GM18870 (cell line): ENCODE measurements around the gene GNAZ.

ENCODE experiments used
- ATAC-seq: cut with Tn5 transposase; IDR thresholded peaks from one replicate; pipeline ENCODE4 v1.9.1; 2021; ENCODE audit warnings: moderate library complexity; ENCODE audit not compliant: unreplicated experiment

Gene GNAZ

GRCh38 chr22:23117891-23118646 lies 47.8 kb downstream of the GNAZ start:
- no peak for ATAC-seq

- ATAC-seq: no peak
Observed at GRCh38 chr22:23118647-23119493, 48.6 kb downstream of the GNAZ start.

GRCh38 chr22:23119494-23120414 lies 49.4 kb downstream of the GNAZ start:
- ATAC-seq: no peak

GRCh38 chr22:23120415-23120899 lies 50.1 kb downstream of the GNAZ start:
- ATAC-seq: no peak

GRCh38 chr22:23121000-23121421 lies 50.7 kb downstream of the GNAZ start:
- ATAC-seq: no peak

DNA sequence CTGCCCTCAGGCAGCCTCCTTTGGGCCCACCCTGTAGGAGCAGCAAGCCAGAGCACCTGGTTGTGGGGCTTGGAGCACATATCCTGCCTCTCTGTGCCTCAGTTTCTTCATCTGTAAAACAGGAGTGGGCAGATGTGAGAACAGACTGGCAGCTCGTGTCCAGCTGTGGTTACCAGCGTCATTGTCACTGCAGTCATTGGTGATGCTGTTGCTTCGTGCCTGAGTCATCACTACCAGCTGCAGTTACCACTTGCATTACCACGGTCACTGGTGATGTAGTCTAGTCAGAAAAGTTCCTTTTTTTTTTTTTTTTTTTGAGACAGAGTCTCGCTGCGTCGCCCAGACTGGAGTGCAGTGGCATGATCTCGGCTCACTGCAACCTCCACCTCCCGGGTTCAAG lies 51.1 kb downstream of the GNAZ start:
- ATAC-seq: no peak

GRCh38 chr22:23122216-23122957 lies 52.1 kb downstream of the GNAZ start:
- no peak for ATAC-seq

DNA sequence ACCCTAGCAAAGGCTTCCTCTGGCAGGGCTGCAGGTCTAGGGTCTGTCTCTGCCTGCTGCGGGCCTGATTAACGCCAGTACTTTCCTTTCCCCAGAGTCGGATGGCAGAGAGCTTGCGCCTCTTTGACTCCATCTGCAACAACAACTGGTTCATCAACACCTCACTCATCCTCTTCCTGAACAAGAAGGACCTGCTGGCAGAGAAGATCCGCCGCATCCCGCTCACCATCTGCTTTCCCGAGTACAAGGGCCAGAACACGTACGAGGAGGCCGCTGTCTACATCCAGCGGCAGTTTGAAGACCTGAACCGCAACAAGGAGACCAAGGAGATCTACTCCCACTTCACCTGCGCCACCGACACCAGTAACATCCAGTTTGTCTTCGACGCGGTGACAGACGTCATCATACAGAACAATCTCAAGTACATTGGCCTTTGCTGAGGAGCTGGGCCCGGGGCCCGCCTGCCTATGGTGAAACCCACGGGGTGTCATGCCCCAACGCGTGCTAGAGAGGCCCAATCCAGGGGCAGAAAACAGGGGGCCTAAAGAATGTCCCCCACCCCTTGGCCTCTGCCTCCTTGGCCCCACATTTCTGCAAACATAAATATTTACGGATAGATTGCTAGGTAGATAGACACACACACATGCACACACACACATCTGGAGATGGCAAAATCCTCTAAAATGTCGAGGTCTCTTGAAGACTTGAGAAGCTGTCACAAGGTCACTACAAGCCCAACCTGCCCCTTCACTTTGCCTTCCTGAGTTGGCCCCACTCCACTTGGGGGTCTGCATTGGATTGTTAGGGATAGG lies 52.9 kb downstream of the GNAZ start:
- no peak for ATAC-seq

DNA sequence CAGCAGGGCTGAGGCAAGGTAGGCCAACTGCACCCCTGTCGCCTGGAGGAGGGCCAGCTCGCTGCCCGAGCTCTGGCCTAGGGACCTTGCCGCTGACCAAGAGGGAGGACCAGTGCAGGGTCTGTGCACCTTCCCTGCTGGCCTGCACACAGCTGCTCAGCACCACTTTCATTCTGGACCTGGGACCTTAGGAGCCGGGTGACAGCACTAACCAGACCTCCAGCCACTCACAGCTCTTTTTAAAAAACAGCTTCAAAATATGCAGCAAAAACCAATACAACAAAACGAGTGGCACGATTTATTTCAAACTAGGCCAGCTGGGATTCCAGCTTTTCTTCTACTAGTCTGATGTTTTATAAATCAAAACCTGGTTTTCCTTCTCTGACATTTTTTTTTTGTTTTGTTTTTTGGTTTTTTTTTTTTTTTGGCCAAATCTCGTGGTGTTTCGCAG lies 53.5 kb downstream of the GNAZ start:
- no peak for ATAC-seq

DNA sequence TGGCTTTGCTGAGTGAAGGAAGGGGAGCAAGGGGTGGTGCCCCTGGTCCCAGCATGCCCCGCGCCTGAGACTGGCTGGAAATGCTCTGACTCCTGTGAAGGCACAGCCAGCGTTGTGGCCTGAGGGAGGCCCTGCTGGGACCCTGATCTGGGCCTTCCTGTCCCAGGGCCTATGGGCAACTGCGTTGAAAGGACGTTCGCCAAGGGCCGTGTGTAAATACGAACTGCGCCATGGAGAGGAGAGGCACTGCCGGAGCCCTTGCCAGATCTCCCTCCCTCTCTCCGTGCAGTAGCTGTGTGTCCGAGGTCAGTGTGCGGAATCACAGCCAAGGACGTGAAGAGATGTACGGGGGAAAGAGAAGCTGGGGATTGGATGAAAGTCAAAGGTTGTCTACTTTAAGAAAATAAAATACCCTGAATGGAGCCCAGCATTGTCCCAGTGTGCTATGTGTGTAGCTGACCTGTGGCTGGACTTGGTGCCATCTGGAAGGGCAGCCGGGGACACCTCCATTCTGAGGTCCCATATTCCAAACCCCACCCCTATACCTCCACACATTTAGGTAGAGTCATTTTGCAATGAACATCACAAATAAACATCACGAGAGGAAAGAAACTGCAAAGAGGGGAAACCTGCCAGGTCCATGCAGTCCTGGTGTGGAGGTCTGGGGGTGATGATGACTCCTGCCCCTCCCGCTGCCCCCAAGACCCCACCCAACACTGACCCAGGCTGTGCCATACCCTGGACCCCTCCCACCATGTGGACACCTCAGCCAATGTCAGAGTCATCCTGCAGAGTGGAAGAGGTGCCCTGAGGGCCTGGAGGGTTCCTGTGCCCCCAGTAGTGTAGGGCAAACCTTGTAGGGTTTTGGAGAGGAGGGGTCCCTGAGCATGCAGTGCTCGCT lies 54.5 kb downstream of the GNAZ start:
- ATAC-seq: no peak

GRCh38 chr22:23125512-23126103 lies 55.3 kb downstream of the GNAZ start:
- ATAC-seq: no peak

- ATAC-seq: no peak
Observed at GRCh38 chr22:23126165-23127054, 56.1 kb downstream of the GNAZ start.

DNA sequence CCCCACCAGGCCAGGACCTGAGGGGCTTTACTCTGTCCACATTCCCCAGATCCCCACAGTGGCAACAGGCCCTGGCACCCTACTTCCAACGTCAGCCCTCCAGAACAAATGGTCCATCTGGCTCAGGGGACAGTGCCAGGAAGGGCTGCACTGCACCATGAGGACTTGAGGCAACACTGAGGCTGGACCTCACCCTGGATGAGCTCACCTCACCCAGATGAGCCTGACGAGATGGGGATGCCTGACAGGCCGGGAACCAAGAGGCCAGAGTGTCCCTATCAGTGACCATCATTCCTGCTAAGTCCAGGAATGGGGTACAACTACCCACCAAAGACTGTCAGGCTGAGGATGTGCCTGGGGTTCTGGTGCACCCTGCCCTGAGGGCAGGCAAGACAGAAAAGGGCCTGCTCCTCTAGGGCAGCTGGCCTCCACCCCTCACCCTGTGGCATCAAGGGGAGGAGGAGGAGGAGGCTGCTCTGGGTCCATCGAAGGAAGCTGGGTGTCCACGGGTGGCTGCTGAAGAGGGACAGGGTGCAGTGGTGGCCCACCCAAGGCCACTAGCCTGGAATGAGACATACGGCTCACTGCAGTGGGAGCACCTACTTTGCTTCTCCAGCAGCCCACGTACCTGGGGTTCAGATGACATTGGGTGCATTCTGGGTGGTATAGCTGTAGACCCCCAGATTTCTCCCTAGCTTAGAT lies 56.9 kb downstream of the GNAZ start:
- no peak for ATAC-seq

GRCh38 chr22:23127788-23128187 lies 57.5 kb downstream of the GNAZ start:
- no peak for ATAC-seq

DNA sequence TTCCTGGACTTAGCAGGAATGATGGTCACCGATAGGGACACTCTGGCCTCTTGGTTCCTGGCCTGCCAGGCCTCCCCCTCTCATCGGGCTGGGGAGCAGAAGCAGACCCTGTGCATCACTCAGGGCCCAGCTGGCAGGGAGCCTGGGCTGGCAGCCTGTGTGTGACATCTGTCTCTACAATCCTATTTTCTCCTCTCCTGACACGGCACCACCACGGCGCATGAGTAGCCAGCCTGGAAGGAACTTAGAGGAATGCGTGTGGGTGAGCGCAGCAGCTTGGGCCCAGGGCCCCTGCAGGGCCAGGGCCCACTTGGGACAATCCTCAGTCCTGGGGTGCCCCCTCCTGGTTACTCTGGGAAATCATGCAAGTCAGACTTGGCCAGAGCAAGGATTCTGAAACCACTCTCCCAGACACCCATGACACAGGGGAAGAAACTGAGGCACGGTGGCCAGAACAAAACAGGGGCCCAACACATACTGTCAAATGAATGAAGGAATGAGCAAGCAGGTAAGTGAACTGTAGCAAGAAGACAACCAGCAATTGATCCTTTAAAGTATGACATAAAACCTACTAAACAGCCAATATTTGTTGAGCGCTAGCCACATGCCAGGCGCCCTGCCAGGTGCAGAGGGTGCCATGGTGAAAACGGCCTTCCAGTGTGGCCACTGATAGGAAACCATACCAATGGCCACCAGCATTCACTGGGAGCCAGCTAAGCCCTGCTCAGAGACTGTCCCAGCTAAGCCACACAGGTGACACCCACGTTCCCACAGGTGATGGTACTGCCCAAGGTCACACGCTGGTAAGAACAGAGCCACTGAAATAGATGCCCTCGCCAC lies 58.2 kb downstream of the GNAZ start:
- no peak for ATAC-seq
